Measurements from ENCODE around the gene CLDN34.

DNA sequence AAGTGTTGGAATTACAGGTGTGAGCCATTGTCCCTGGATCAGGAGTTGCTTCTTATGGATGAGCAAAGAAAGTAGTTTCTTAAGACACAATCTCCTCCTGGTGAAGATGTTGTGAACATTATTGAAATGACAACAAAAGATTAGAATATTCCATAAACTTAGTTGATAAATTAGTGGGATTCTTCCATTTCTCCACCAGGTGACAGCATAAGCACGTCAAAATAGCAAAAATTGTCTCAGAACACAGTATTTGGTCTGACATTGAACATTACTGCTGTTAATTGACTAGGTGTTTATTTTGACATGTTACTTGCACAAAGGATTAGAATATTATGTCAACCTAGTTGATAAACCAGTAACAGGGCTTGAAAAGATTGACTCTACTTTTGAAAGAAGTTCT, 21.6 kb downstream of the CLDN34 start:
- TF ChIP-seq, protein P1, sequence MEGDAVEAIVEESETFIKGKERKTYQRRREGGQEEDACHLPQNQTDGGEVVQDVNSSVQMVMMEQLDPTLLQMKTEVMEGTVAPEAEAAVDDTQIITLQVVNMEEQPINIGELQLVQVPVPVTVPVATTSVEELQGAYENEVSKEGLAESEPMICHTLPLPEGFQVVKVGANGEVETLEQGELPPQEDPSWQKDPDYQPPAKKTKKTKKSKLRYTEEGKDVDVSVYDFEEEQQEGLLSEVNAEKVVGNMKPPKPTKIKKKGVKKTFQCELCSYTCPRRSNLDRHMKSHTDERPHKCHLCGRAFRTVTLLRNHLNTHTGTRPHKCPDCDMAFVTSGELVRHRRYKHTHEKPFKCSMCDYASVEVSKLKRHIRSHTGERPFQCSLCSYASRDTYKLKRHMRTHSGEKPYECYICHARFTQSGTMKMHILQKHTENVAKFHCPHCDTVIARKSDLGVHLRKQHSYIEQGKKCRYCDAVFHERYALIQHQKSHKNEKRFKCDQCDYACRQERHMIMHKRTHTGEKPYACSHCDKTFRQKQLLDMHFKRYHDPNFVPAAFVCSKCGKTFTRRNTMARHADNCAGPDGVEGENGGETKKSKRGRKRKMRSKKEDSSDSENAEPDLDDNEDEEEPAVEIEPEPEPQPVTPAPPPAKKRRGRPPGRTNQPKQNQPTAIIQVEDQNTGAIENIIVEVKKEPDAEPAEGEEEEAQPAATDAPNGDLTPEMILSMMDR (IDR thresholded peaks at IDR 0.05) = peak; percentile 14 to 64 (median 48)
- no peak for TF ChIP-seq POLR2A (IDR thresholded peaks at IDR 0.05)
